HUES64 (cell line): ENCODE measurements around the gene MPST.

ENCODE experiments used
- H3K27ac ChIP-seq: 2 replicates; pipeline ENCODE4 v1.7.0; 2013; ENCODE audit warnings: low read depth, low read length, inconsistent platforms
- H3K27me3 ChIP-seq: 2 replicates; pipeline ENCODE4 v1.6.1; 2013; ENCODE audit warnings: mild to moderate bottlenecking, low read length; ENCODE audit not compliant: insufficient read depth
- H3K36me3 ChIP-seq: 2 replicates; pipeline ENCODE4 v1.6.1; 2013; ENCODE audit warnings: mild to moderate bottlenecking, low read length; ENCODE audit not compliant: insufficient read depth
- H3K4me1 ChIP-seq: 2 replicates; pipeline ENCODE4 v1.6.1; 2013; ENCODE audit warnings: mild to moderate bottlenecking, low read length, moderate library complexity; ENCODE audit not compliant: insufficient read depth
- H3K4me3 ChIP-seq: 2 replicates; pipeline ENCODE4 v1.5.1; 2013; ENCODE audit warnings: mild to moderate bottlenecking, low read length, moderate library complexity
- H3K9ac ChIP-seq: 2 replicates; pipeline ENCODE4 v1.6.1; 2013; ENCODE audit warnings: mild to moderate bottlenecking, low read depth, low read length
- H3K9me3 ChIP-seq: 2 replicates; pipeline ENCODE4 v1.6.1; 2013; ENCODE audit warnings: low read depth, low read length; ENCODE audit not compliant: insufficient read depth
- whole genome bisulfite sequencing: fragments of 150-250, 120-280 bp; methylation state at CpG from one replicate; pipeline ENCODE4 v1.1.7; 2013; ENCODE audit warnings: missing lambda C conversion rate; 5-methylcytosine and 5-hydroxymethylcytosine counted together

MPST gene

DNA sequence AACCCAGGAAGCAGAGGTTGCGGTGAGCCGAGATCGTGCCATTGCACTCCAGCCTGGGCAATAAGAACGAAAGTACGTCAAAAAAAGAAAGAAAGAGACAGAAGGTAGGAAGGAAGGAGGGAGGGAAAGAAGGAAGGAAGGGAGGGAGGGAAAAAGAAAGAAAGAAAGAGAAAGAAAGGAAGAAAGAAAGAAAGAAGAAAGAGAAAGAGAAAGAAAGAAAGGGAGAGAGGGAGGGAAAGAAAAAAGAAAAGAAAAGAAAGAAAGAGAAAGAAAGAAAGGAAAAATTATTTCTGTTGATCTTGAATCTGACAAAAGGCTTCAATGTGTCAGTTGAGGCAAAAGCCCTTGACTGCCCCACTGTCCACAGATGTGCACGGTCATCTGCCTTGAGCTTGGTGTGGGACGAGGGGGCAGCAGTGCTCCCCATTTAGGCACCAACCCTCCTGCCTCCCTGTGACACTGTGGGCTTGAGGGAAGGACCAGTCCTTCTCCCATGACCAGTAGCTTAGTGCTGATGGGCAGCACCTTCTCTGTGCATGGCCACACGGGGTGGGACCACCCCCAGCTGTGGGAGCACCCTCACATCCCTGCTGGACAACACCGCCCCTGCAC lies 56.4 kb downstream of the MPST start:
- Histone ChIP-seq H3K9me3 (no peaks in the 10 kb centered on the region), H3K27ac (no peak overlapping the region), H3K4me3 (no peak overlapping the region), H3K4me1 (no peaks in the 10 kb centered on the region), H3K27me3 (peaks cover 26% of the 10 kb centered on the region), H3K9ac (no peak overlapping the region), H3K36me3 (no peaks in the 10 kb centered on the region)
- 90% methylated on average over 9 of the region's 9 CpGs for WGBS

- WGBS: 45% methylated on average over 15 of the region's 15 CpGs
- Histone ChIP-seq H3K9ac (no peak overlapping the region), H3K4me1 (no peaks in the 10 kb centered on the region), H3K27me3 (peaks cover 16% of the 10 kb centered on the region; the same call in 1 of the 2 replicates), H3K4me3 (no peak overlapping the region), H3K9me3 (no peaks in the 10 kb centered on the region), H3K27ac (no peak overlapping the region), H3K36me3 (no peaks in the 10 kb centered on the region)
Measured at GRCh38 chr22:37077802-37078448, 58.4 kb downstream of the MPST start.

GRCh38 chr22:37079158-37079557 lies 59.6 kb downstream of the MPST start:
- WGBS: 62% methylated on average over 5 of the region's 5 CpGs
- Histone ChIP-seq H3K9me3 (no peaks in the 10 kb centered on the region), H3K4me3 (no peak overlapping the region), H3K36me3 (no peaks in the 10 kb centered on the region), H3K9ac (no peak overlapping the region), H3K27ac (no peak overlapping the region), H3K27me3 (peaks cover 5% of the 10 kb centered on the region; the same call in 1 of the 2 replicates), H3K4me1 (no peaks in the 10 kb centered on the region)
